ENCODE results near the gene ENAM. TPM values are rescaled to one million over a fixed set of nuclear protein-coding genes. Genes with fewer than 3 reads are reported as not detected.
A peak's percentile ranks its signal among the peaks of the same experiment; 100 is the strongest.

ENAM gene
- total and polyA plus RNA-seq, 2 of the 13 experiments (the other 11 are each of a cell fraction or from before 2014, with no cell fraction given) = not detected

- TF ChIP-seq TMF1 (CRISPR knock-in tag; IDR thresholded peaks at IDR 0.05; ENCODE audit: low read depth) (peak; percentile 88), MXI1 (IDR thresholded peaks at IDR 0.05; ENCODE audit: borderline replicate concordance, low read depth, low read length) (peak; percentile 91; the same call in 2 of the 3 replicates), TRIM24 (CRISPR knock-in tag; IDR thresholded peaks at IDR 0.05) (no peak), ZNF17 (CRISPR knock-in tag; IDR thresholded peaks at IDR 0.05) (no peak), DPF2 (CRISPR knock-in tag; IDR thresholded peaks at IDR 0.05; ENCODE audit: borderline replicate concordance, low read depth) (peak; percentile 2; the same call in 1 of the 2 replicates), ZNF770 (CRISPR knock-in tag; IDR thresholded peaks at IDR 0.05) (peak; percentile 83), RBM22 (optimal IDR thresholded peaks at IDR 0.05; ENCODE audit: low read length) (no peak), ZNF609 (CRISPR knock-in tag; IDR thresholded peaks at IDR 0.05; ENCODE audit: borderline replicate concordance) (peak; percentile 57; the same call in 1 of the 2 replicates), LBX2 (CRISPR knock-in tag; IDR thresholded peaks at IDR 0.05; ENCODE audit: borderline replicate concordance) (peak; percentile 35; the same call in 1 of the 2 replicates), MXD3 (CRISPR knock-in tag; IDR thresholded peaks at IDR 0.05) (peak; percentile 42), ZSCAN5A (CRISPR knock-in tag; IDR thresholded peaks at IDR 0.05; ENCODE audit: borderline replicate concordance) (peak; percentile 87; the same call in 1 of the 2 replicates), RNF219 (CRISPR knock-in tag; IDR thresholded peaks at IDR 0.05) (peak; percentile 88; the same call in 1 of the 2 replicates)
Measured at GRCh38 chr4:70687821-70688794, 59.6 kb downstream of the ENAM start, which contains the start of gene UTP3 (continued).
